CD14-positive monocyte (primary cell): ENCODE results near the gene SART3. TPM values are rescaled to one million over a fixed set of nuclear protein-coding genes. Genes with fewer than 3 reads are reported as not detected.

Source experiments
- DNase-seq, 3 donors: peaks; one replicate each; pipeline ENCODE4 v3.0.0-alpha.2; 2011 to 2022
- H2AFZ ChIP-seq: 2 replicates; pipeline ENCODE4 v1.6.0; 2012; ENCODE audit warnings: mild to moderate bottlenecking, low read depth, low read length, inconsistent platforms; ENCODE audit not compliant: insufficient read depth, poor library complexity, severe bottlenecking
- H3K27ac ChIP-seq, 2 donors: 1 replicate in 1 of 2; 2 replicates in 1 of 2; pipeline ENCODE4 v1.5.1; 2012 to 2013; ENCODE audit warnings: low read length in 2 of 2, control low read depth in 1 of 2, inconsistent platforms in 1 of 2, low read depth in 1 of 2, mild to moderate bottlenecking in 1 of 2
- H3K27me3 ChIP-seq, 2 donors: one replicate each; pipeline versions ENCODE4 v1.6.0 to v1.6.1; 2011 to 2013; ENCODE audit warnings: low read length in 2 of 2; ENCODE audit not compliant: control insufficient read depth in 2 of 2, insufficient read depth in 2 of 2
- H3K36me3 ChIP-seq, 2 donors: replicated peaks in 1 of 2; 1 replicate in 1 of 2; 2 replicates in 1 of 2; pipeline versions ENCODE4 v1.5.1 to v1.6.1; 2012 to 2013; ENCODE audit warnings: low read length in 2 of 2, control low read depth in 1 of 2, inconsistent platforms in 1 of 2, mild to moderate bottlenecking in 1 of 2; ENCODE audit not compliant: insufficient read depth in 2 of 2, control insufficient read depth in 1 of 2
- H3K4me1 ChIP-seq, 2 donors: 1 replicate in 1 of 2; 2 replicates in 1 of 2; pipeline versions ENCODE4 v1.5.1 to v1.6.1; 2012 to 2013; ENCODE audit warnings: low read length in 2 of 2, control low read depth in 1 of 2, inconsistent platforms in 1 of 2, mild to moderate bottlenecking in 1 of 2, moderate library complexity in 1 of 2; ENCODE audit not compliant: insufficient read depth in 2 of 2, control insufficient read depth in 1 of 2
- H3K4me2 ChIP-seq: replicated peaks from 2 replicates; pipeline ENCODE3; 2012; ENCODE audit warnings: low read length, moderate library complexity, mild to moderate bottlenecking; ENCODE audit not compliant: poor library complexity, severe bottlenecking; ENCODE audit errors: extremely low read depth
- H3K4me3 ChIP-seq, 3 experiments: fragments of 200-600 bp in 1 of 3; sonication (generic) in 1 of 3; replicated peaks in 1 of 3; 1 replicate in 2 of 3; 2 replicates in 1 of 3; pipeline ENCODE4 v1.5.1; 2011 to 2013; ENCODE audit warnings: low read length in 3 of 3, mild to moderate bottlenecking in 3 of 3, control low read depth in 2 of 3, low read depth in 2 of 3, inconsistent platforms in 1 of 3, moderate library complexity in 1 of 3
- H3K79me2 ChIP-seq: 2 replicates; pipeline ENCODE4 v1.6.0; 2012; ENCODE audit warnings: mild to moderate bottlenecking, control low read depth, inconsistent platforms, low read length, moderate library complexity; ENCODE audit not compliant: insufficient read depth
- H3K9ac ChIP-seq: 2 replicates; pipeline ENCODE4 v1.6.0; 2017; ENCODE audit warnings: low read length, mild to moderate bottlenecking; ENCODE audit not compliant: insufficient read depth, poor library complexity, severe bottlenecking
- H3K9me3 ChIP-seq, 2 donors: replicated peaks in 1 of 2; 1 replicate in 1 of 2; 2 replicates in 1 of 2; pipeline versions ENCODE4 v1.5.1 to v1.6.1; 2012 to 2013; ENCODE audit warnings: low read length in 2 of 2, control low read depth in 1 of 2; ENCODE audit not compliant: control insufficient read depth in 1 of 2, insufficient read depth in 1 of 2
- H4K20me1 ChIP-seq: 2 replicates; pipeline ENCODE4 v1.6.0; 2012; ENCODE audit warnings: mild to moderate bottlenecking, low read length, control low read depth, moderate library complexity; ENCODE audit not compliant: insufficient read depth
- H3K27ac Mint-ChIP-seq, 7 donors: one replicate each; pipeline ENCODE4 v1.8.0; 2020; ENCODE audit warnings: mild to moderate bottlenecking in 7 of 7, mixed read lengths in 7 of 7, moderate library complexity in 6 of 7, inconsistent platforms in 2 of 7
- H3K27me3 Mint-ChIP-seq, 3 donors: one replicate each; pipeline ENCODE4 v1.8.0; 2021 to 2022; ENCODE audit warnings: low read depth in 3 of 3, mild to moderate bottlenecking in 3 of 3, mixed read lengths in 3 of 3, moderate library complexity in 3 of 3, inconsistent platforms in 1 of 3
- H3K36me3 Mint-ChIP-seq, 2 donors: one replicate each; pipeline ENCODE4 v1.8.0; 2020; ENCODE audit warnings: mixed read lengths in 2 of 2, inconsistent platforms in 1 of 2, mild to moderate bottlenecking in 1 of 2
- H3K4me1 Mint-ChIP-seq: one replicate; pipeline ENCODE4 v1.8.0; 2020; ENCODE audit warnings: mild to moderate bottlenecking, mixed read lengths
- H3K4me3 Mint-ChIP-seq, 2 donors: one replicate each; pipeline ENCODE4 v1.8.0; 2020; ENCODE audit warnings: mild to moderate bottlenecking in 2 of 2, mixed read lengths in 2 of 2, moderate library complexity in 1 of 2
- H3K9me3 Mint-ChIP-seq, 7 donors: one replicate each; pipeline ENCODE4 v1.8.0; 2020 to 2022; ENCODE audit warnings: mixed read lengths in 7 of 7, mild to moderate bottlenecking in 6 of 7, moderate library complexity in 6 of 7, inconsistent platforms in 2 of 7
- CTCF ChIP-seq: fragments of 200-600 bp; IDR thresholded peaks from one replicate; pipeline ENCODE4 v1.8.0; 2022; ENCODE audit warnings: antibody characterized with exemption, mild to moderate bottlenecking
- WGBS: methylation state at CpG from one replicate; pipeline ENCODE4 v1.1.5; 2013; ENCODE audit warnings: missing lambda C conversion rate; ENCODE audit not compliant: insufficient coverage; 5-methylcytosine and 5-hydroxymethylcytosine counted together
- intact Hi-C, 2 donors: fragments of 100-400 bp; cut with micrococcal nuclease; formaldehyde crosslinking; loops; one replicate each; pipeline versions ENCODE4 v1.15.0 to v1.15.1; 2023
- polyA plus RNA-seq, 3 donors: library from polyadenylated mRNA; depleted of rRNA in 1 of 3; unstranded in 2 of 3; stranded (reverse) in 1 of 3; fragments of 300-500 nt in 2 of 3; fragments of >200 nt in 1 of 3; fragmentation: Illumina TruSeq in 2 of 3; gene quantifications; 1 replicate in 2 of 3; 2 replicates in 1 of 3; pipeline ENCODE4 v1.2.3, GENCODE V29; 2012 to 2021

SART3 gene
- polyA plus RNA-seq, 3 donors, result 10.3 to 20.9 (median 20.6) TPM

- Histone ChIP-seq H3K9ac (no peak overlapping the region), H3K36me3 (no peaks in the 10 kb centered on the region), H3K4me2 (no peak overlapping the region), H3K4me1 (no peaks in the 10 kb centered on the region), H2AFZ (no peak overlapping the region), H4K20me1 (no peaks in the 10 kb centered on the region), H3K27ac (no peak overlapping the region), H3K79me2 (no peaks in the 10 kb centered on the region), H3K9me3 (no peaks in the 10 kb centered on the region), H3K27me3 (no peaks in the 10 kb centered on the region), H3K4me3 (no peak overlapping the region)
- 89% methylated on average over 3 of the region's 4 CpGs for WGBS
- Mint-ChIP-seq H3K4me3 (no peak overlapping the region), H3K36me3 (no peaks in the 10 kb centered on the region), H3K27ac (no peak overlapping the region), H3K27me3 (peaks cover 1 to 6% (median 4%) of the 10 kb centered on the region in 3 donors), H3K9me3 (peaks cover 0 to 2% (median 0%) of the 10 kb centered on the region in 7 donors), H3K4me1 (peaks cover 6% of the 10 kb centered on the region)
- DNase-seq, result no peak
- TF ChIP-seq CTCF, result no peak
- intact Hi-C loops, result no loop called here
These were observed 39.7 kb upstream of the SART3 start for GRCh38 chr12:108600702-108601007.

GRCh38 chr12:108599948-108600701, 39.2 kb upstream of the SART3 start:
- no peaks in the 10 kb centered on the region for H3K36me3 ChIP-seq
- H3K4me3 Mint-ChIP-seq, result no peak overlapping the region
- H3K9me3 Mint-ChIP-seq, result peaks cover 0 to 1% (median 0%) of the 10 kb centered on the region in 7 donors
- H2AFZ ChIP-seq, result no peak overlapping the region
- H3K9ac ChIP-seq, result no peak overlapping the region
- H3K36me3 Mint-ChIP-seq, result no peaks in the 10 kb centered on the region
- no peaks in the 10 kb centered on the region for H4K20me1 ChIP-seq
- H3K4me1 Mint-ChIP-seq, result peaks cover 6% of the 10 kb centered on the region
- no peak overlapping the region for H3K27ac ChIP-seq
- no peak for TF ChIP-seq CTCF
- no peak overlapping the region for H3K4me3 ChIP-seq
- peak overlapping the region in 1 of 7 donors; percentile 58 for H3K27ac Mint-ChIP-seq
- H3K27me3 ChIP-seq, result no peaks in the 10 kb centered on the region
- intact Hi-C loops, result no loop called here
- no peak for DNase-seq
- H3K79me2 ChIP-seq, result no peaks in the 10 kb centered on the region
- H3K27me3 Mint-ChIP-seq, result peaks cover 1 to 4% (median 2%) of the 10 kb centered on the region in 3 donors
- no peak overlapping the region for H3K4me2 ChIP-seq
- no peaks in the 10 kb centered on the region for H3K9me3 ChIP-seq
- 93% methylated on average over 9 of the region's 10 CpGs for WGBS
- no peaks in the 10 kb centered on the region for H3K4me1 ChIP-seq
